Central memory CD4-positive, alpha-beta T cell (primary cell): ENCODE data around the gene ARSD.
"Not testable (repeated sequence)": the region's sequence is repeated elsewhere in the genome, so short reads cannot be mapped to it uniquely, and the experiment has no call there.

Experiments
- DNase-seq: peaks from one replicate; pipeline ENCODE4 v3.0.0; 2022

The ARSD gene

DNA sequence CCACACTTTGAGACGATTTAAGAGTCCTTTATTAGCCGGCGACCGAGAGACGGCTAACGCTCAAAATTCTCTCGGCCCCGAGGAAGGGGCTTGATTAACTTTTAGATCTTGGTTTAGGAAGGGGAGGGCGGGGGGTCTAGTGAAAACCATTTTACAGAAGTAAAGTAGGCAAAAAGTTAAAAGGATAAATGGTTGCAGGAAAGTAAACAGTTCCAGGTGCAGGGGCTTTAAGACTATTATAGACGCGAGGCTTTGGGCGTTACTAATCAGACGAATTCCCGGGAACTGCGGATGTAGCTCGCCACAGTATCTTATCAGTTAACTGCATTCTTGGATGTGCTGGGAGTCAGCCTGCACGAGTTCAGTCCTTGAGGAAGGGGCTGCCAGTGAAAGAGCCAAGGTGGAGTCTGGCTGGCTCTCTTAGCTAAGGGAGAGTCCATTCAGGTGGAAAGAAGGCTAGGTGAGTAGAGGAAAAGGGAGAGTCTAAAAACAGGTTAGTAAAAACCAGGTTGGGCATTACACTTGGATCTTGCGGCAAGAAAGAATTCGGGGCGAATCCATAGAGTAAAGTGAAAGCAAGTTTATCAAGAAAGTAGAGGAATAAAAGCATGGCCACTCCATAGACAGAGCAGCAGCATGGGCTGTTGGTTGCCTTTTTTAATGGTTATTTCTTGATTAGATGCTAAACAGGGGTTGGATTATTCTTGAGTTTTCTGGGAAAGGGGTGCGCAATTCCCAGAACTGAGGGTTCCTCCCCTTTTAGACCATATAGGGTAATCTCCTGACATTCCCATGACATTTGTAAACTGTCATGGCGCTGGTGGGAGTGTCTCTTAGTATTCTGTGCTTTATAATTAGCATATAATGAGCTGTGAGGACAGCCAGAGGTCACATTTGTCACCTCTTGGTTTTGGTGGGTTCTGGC, 38.3 kb downstream of the ARSD start:
- not testable (repeated sequence) for DNase-seq

DNA sequence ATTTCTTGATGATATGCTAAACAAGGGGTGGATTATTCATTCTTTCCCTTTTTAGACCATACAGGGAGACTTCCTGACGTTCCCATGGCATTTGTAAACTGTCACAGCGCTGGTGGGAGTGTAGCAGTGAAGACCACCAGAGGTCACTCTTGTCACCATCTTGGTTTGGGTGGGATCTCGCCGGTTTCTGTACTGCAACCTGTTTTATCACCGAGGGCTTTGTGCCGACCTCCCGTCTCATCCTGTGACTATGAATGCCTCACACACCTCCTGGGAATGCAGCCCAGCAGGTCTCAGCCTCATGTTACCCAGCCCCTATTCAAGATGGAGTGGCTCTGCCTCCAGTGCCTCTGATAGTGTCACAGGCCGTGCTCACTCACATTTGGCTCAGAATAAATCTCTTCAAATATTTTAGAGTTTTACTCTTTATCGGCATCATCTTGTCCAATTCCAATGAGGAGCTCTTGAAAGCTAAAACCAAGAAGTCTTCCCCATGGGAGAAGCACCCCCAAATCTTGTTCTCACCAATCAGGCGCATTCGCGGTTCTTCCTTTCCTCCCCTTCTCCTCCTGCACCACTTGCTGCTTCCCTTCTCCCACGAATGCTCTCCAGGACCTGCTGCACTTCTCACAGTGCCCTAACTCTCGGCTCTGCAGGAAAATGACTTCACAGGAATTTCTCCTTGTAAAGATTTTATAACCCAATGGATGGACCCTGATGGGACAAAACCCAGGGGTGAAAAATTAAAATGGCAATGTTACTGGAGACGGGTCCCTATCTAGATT, 39.2 kb downstream of the ARSD start:
- DNase-seq = not testable (repeated sequence)

DNA sequence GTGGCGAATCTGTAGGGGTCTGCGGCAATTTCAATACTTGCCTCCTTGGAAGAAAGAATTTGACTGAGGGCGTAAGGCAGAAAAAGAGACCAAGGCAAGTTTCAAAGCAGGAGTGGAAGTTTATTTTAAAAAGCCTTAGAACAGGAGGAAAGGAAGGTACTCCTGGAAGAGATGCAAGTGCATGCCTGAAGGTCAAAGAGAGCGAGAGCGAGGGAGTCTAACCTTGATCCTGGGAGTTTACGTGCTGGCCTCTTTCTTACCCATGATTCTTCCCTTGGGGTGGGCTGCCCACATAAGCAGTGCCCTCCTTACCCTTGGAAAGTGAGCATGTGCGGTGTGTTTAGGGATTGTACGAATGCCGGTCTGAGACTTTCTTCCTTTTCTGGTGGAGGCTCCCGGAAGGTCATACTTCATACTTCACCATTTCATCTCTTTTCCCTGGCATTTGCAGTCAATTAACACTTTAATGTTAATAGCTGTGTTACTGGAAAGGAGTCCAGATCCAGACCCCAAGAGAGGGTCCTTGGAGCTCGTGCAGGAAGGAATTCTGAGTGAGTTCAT, 40.0 kb downstream of the ARSD start:
- DNase-seq = no peak

DNA sequence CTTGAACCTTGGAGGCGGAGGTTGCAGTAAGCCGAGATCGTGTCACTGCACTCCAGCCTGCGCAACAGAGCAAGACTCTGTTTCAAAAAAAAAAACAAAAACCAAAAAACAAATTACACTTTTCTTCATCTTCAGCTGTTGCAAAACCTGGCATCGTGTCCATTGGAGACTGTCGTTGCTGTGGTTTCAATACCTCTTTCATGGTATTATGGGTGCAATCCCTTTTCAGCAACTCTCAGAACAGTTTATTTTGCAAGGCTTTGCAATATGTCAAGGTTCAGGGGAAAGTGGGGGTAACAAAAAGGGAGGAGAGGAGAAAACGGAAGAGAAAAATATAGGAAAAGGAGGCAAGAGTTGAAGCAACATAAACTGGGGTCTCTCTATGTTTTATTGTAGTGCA, 40.8 kb downstream of the ARSD start:
- no peak for DNase-seq

DNA sequence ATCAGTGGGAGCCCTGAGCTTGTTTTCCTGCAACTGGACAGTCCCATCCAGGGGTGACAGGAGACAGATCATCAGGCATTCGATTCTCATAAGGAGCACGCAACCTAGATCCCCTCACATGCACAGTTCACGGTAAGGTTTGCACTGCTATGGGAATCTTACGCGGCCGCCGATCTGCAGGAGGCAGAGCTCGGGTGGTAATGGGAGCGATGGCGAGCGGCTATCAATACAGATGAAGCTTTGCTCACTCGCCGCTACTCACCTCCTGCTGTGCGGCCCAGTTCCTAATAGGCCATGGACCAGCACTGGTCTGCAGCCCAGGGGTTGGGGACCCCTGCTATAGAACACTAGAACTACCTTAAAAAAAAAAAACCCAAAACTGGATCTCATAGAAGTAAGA, 45.4 kb downstream of the ARSD start:
- no peak for DNase-seq

DNA sequence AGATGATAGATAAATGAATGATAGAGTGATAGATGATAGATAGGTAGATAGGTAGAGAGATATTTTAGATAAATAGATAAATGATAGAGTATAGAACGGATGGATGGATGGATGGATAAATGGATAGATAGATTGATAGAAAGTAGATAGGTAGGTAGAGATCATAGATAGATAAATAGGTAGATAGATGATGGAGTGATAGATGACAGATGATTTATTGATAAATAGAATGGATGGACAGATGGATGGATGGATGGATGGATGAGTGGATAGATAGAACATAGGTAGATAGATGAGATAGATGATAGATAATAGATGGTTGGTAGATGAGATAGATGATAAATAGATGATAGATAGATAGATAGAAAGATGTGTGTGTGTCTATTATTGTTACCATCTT, 49.5 kb downstream of the ARSD start:
- no peak for DNase-seq

DNA sequence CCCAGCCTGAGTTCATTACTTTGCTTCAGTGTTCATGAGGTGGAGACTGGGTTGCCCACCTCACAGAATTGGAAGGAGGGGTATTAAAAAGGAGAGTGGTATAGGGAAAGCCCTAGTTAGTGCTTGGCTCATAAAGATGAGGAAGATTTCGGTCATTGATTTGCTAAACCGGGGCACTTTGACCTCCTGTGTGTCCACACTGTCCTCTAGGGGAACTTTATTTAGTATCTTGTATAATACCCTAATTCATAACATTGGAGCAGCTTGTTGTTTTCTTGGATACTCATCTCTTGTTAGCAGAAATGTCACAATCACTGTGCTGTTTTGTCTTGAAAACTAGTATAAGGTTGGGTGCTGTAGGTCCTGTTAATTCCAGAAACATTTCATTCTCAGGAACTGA, 50.6 kb downstream of the ARSD start:
- no peak for DNase-seq

DNA sequence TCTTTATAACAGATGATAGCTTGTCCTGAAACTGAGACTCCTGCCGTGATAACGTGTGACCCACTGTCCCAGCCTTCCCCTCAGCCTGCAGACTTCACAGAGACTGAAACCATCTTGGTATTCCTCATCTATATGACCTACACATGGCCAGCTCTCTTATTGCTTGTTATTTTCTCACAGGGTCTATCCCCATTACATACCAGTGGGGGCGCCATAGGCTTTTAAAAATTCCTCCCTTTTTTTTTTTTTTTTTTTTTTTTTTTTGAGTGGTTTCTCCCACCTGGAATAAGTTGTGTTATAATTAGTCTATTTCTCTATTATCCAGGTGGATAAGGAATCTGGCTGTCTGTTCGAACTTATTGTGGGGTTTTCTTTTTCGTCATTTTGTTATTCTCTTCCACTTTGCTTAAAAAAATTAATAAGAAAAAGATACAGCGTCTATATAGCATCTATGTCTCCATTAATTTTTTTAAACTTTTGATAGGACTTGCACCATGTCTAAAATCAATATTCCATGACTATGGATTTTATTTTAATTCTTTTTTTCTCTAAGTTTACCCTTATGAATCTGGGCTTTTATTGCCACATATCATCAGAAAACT, 53.2 kb downstream of the ARSD start:
- no peak for DNase-seq

DNA sequence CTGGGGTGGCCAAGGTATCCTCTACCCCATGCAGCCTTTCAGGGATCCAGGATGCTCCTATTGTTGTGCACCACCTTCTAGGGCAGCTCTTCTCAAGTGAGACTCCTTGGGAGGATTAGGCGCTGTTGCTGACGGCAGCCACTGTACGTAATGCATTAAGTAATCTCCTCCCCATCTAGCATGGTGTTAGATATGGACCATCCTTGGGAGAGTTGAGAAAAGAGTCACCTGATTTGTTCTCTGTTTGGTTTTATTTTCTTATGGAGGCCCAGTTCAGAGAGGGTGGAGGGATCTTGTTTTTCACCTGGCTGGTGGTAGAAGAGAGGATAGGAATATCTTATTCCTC, 54.0 kb downstream of the ARSD start:
- no peak for DNase-seq

DNA sequence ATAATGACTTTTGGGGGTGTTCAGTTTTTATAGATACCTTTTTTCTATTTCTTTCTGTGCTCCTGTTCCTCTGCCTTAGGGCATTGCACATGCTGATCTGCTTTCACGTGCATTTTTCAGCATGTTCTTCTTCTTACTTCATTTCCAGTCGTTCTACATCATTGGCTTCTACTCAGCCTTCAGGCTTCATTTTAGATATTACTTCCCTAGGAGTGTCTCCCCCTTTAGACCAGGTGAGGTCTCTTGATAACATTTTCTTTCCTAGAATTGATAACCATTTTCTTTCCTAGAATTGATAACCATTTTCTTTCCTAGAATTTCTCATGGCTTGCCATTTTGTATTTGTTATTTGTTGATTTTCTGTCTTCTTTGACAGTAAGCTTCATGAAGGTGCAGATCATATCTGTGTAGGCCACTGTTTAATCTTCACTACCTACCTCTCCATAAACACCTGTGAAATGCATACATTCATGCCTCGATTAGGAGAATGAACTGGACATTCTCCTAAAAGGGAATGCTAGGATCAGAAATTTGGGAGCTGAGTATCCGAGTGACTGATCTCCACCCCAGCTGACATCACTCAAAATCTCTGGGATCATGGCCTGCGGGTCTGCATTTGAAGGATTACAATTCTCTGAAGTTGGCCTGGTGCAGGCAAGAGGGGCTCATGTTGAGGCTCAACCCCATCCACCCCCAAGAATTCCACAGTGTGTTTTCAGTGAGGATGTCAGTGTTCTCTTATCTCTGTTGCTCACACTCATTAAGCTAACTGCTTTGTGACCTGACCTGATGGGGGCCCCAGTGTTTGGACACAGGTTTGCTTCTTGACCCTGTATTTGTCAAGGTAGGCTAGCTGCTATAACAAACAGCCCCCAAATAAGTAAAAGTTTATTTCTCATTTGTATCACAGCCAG, 54.7 kb downstream of the ARSD start:
- DNase-seq = no peak

DNA sequence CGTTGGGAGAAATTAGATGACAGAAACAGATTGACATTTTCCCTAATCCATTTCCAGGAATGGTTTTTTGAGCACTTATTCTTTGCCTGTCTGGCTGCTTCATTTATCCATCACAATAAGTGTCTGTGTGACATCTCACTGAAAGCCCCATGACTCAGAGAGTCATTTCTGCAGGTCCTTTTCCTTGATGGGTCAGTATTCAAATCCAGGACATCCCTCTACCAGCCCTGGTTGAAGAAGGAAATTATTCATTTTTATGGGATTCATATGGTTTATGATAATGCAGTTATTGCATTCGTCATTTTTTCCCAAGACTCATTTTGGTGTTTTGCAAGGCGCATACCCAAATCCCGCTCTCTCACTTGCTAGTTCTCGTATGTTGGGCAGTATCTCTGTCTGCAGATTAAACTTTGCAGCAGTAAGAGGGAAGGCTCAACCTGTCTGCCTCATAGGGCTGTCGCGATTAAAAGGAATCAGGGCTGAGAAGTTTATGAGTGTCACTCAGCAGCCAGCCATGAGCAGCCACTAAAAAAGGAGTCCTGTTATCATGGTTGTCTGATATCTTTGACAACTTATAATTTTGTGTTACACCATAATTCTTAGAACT, 56.4 kb downstream of the ARSD start:
- DNase-seq = no peak

DNA sequence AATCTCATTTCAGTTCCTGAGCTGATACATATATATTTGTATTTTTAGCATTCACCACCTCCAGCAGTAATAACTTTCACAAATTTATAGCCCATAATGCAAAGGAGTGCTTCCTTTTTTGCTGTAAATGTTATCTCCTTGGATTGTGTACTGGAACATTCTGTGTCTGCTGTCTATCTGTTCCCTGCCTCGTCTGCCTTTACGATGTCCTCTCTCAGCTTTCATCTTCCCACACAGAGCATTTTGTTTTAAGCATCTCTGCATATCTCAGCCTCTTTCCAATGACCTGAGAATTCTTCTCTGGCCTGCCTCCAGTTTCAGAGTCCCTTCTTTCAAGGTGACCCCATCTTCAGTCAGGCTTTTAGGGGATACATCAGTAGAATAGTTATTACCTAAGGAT, 57.3 kb downstream of the ARSD start:
- DNase-seq = no peak

DNA sequence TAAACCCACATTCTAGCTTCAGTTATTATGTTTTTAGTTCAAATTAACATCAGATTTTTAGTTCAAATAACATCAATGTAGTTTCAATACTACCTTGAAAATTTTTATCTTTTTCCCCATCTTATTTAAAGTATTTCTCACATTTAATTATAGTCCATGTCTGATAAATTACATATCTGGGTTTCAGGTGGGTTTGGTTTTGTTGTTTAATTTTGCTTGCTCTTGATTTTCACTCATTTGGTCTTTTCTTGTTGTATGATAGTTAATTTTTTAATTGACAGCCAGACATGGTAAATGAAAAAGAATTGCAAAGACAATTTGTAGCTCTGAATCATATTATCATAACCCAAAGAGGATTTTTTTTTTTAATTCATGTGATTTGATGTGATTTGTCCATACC, 58.5 kb downstream of the ARSD start:
- no peak for DNase-seq

DNA sequence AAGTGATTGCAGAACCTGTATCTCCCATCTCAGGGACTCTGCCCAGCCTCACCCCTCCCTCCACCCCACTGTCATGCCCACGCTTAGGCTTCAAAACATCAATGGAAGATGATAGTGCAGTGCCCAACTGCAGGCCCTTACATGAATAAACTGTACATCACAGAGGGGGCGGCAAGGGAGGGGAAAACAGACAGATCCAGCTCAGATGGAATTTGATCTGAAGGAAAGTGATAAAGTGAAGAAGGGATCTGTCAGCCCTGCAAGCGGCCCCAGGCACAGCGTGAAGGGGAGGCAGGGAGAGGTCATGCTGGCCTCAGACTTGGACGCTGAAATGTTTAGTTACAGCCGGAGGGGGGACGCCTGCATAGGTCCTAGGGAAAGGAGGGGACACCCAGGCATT, 61.9 kb downstream of the ARSD start:
- no peak for DNase-seq

DNA sequence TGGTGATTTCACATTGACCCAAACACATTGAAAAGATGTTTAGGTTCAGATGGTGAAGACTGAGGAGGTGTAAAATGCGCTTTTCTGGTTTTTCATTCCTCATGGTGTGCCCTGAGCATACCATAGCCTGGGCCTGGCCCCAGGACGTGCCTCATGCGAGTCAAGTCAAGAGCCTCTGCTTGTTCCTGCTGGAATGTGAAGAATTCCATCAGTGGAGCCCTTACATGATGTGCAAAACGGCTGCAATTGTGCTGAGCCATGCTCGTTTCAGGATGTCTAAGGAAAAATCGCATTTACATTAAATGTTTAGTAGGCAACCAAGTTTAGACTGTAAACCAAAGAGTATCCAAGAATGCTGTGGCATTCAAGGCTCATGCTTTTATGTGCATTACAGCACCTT, 65.5 kb downstream of the ARSD start:
- DNase-seq = no peak

DNA sequence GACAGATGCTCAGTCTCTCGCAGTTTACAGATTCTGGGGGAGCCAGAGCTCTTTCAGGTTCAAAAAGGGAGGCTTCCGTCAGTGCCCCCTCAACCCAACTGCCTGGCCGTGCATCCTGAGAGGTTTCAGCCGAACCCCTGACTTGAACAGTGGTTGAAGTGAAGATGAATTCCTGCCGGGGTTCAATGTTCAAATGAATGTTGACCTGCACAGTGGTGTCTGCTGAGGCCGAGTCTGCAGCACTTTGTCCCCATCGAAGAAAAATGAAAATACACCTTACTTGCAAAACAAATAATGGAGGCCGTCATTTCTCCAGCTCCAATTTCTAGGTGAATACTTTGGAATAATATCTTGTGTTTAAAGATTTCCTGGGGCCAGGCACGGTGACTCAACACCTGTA, 66.7 kb downstream of the ARSD start:
- no peak for DNase-seq

DNA sequence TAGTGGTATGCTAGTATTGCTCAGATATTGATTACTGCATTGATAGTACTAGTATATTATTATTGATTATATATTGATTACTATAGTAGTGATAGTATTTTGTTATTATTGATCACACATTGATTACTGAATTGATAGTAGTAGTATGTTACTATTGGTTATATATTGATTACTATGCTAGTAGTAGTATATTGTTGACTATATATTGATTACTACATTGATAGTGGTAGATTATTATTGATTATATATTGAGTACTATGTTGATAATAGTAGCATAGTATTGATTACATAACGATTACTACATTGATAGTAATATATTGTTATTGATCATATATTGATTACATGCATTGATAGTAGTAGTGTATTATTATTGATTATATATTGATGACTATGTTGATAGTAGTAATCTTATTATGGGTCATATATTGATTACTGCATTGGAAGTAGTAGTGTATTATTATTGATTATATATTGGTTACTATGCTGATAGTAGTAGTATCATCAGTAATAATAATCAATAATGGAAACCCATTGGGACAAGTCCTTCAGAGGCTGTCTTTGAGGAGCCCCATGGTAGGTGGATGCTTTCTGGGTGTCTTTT, 69.8 kb downstream of the ARSD start:
- DNase-seq = no peak

DNA sequence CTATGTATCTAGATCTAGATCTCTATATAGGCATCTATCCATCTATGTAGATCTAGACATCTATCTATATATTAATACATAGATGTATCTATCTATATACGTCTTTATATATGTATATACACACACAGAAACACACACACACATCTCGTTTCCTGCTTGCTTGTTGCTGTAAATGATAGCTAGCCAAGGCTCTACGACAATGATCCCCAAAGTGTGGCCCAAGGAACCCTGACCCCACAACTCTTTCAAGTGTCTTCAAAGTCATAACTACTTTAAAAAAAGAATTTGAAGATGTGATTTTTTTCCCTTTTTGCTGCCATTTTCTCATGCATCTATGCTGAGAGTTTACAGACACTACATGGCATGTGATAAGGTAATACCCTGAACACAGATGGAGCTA, 71.6 kb downstream of the ARSD start:
- no peak for DNase-seq

DNA sequence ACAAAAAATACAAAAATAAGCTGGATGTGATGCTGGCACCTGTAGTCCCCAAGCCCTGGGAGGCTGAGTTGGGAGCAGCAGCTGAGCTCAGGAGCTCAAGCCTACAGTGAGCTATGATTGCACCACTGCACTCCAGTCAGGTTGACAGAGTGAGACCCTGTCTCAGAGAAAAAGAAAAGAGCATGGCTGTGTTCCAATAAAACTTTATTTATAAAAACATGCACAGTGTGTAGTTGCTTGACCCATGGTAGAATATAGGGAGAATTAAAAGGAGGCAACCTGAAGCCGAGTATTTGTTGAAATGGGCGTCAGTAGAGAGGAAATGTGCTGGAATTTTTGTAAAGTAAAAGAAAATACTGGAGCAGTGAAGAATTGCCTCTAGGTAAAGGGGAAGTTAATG, 73.4 kb downstream of the ARSD start:
- no peak for DNase-seq

DNA sequence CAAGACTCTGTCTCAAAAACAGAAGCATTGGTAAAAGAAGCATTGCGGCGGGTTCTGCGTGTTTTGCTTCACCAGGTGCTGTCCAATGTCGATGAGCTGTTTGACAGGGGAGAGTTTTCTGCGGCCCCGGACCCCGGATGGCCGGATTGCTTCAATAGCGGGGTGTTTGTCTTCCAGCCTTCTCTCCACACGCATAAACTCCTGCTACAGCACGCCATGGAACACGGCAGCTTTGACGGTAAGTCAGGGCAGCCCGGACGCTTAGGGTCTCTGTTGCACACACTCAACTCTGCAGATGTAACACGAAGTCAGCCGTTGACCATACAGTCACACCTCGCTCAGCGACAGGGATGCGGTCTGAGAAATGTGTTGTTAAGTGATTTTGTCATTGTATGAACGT, 74.2 kb downstream of the ARSD start:
- no peak for DNase-seq
